CD4-positive, alpha-beta T cell (primary cell): Measurements from ENCODE around the gene CFAP57. TPM values are rescaled to one million over a fixed set of nuclear protein-coding genes. Genes with fewer than 3 reads are reported as not detected.

Source experiments
- ATAC-seq: fragments of 200-7000 bp; cut with Tn5 transposase; one replicate; pipeline ENCODE4 v1.10.0; 2022; ENCODE audit warnings: mild to moderate bottlenecking; ENCODE audit not compliant: poor library complexity
- CTCF ChIA-PET: fragments of 350-600 bp; sonication (Branson Sonifier 250); formaldehyde crosslinking; loops from one replicate; lab custom pipeline; 2021; ENCODE audit warnings: antibody characterized with exemption, inconsistent platforms; lab: Charles Lee
- POLR2A ChIA-PET: fragments of 350-600 bp; sonication (Branson Sonifier 250); formaldehyde crosslinking; loops from one replicate; lab custom pipeline; 2021; ENCODE audit warnings: antibody characterized with exemption, inconsistent platforms; lab: Charles Lee
- DNase-seq, 14 experiments: peaks; one replicate each; pipeline ENCODE4 v3.0.0-alpha.2; 2013 to 2020; ENCODE audit warnings: mixed read lengths in 2 of 14
- H3K27ac ChIP-seq, 2 donors: one replicate each; pipeline versions ENCODE4 v1.5.1 to v1.7.0; 2013; ENCODE audit warnings: low read length in 2 of 2, low read depth in 1 of 2, mild to moderate bottlenecking in 1 of 2
- H3K27me3 ChIP-seq, 2 experiments: 1 replicate in 1 of 2; 2 replicates in 1 of 2; pipeline versions ENCODE4 v1.6.1 to v1.7.0; 2013; ENCODE audit warnings: low read length in 2 of 2, control low read depth in 1 of 2, mild to moderate bottlenecking in 1 of 2, moderate library complexity in 1 of 2; ENCODE audit not compliant: insufficient read depth in 2 of 2, control insufficient read depth in 1 of 2
- H3K36me3 ChIP-seq: one replicate; pipeline ENCODE4 v1.6.1; 2013; ENCODE audit warnings: low read length, control low read depth; ENCODE audit not compliant: insufficient read depth
- H3K4me1 ChIP-seq: one replicate; pipeline ENCODE4 v1.6.1; 2013; ENCODE audit warnings: low read length, control low read depth; ENCODE audit not compliant: insufficient read depth
- H3K4me3 ChIP-seq: one replicate; pipeline ENCODE4 v1.5.1; 2013; ENCODE audit warnings: mild to moderate bottlenecking, low read length, moderate library complexity
- H3K9me3 ChIP-seq, 2 experiments: 1 replicate in 1 of 2; 2 replicates in 1 of 2; pipeline versions ENCODE4 v1.6.1 to v1.7.0; 2013; ENCODE audit warnings: low read length in 2 of 2, mild to moderate bottlenecking in 2 of 2, control low read depth in 1 of 2, moderate library complexity in 1 of 2; ENCODE audit not compliant: control insufficient read depth in 1 of 2, insufficient read depth in 1 of 2
- H3K27ac Mint-ChIP-seq: one replicate; pipeline ENCODE4 v1.8.0; 2020; ENCODE audit warnings: mixed read lengths
- H3K27me3 Mint-ChIP-seq: one replicate; pipeline ENCODE4 v1.8.0; 2021; ENCODE audit warnings: mixed read lengths
- H3K36me3 Mint-ChIP-seq: one replicate; pipeline ENCODE4 v1.8.0; 2021; ENCODE audit warnings: low read depth, mixed read lengths
- H3K4me1 Mint-ChIP-seq: one replicate; pipeline ENCODE4 v1.8.0; 2021; ENCODE audit warnings: low read depth, mixed read lengths
- H3K4me3 Mint-ChIP-seq: one replicate; pipeline ENCODE4 v1.8.0; 2020; ENCODE audit warnings: mild to moderate bottlenecking, mixed read lengths
- H3K9me3 Mint-ChIP-seq: one replicate; pipeline ENCODE4 v1.8.0; 2020; ENCODE audit warnings: mixed read lengths
- CTCF ChIP-seq: fragments of 200-600 bp; IDR thresholded peaks from one replicate; pipeline ENCODE4 v1.8.0; 2022; ENCODE audit warnings: antibody characterized with exemption, mild to moderate bottlenecking
- intact Hi-C, 2 experiments: fragments of 100-400 bp; cut with DNase I in 1 of 2; cut with micrococcal nuclease in 1 of 2; formaldehyde crosslinking; loops; one replicate each; pipeline versions ENCODE4 v1.15.1 to v1.9.0; 2023 to 2025; cut with DNase I, micrococcal nuclease
- total RNA-seq, 174 experiments: library from RNA in 2 of 174; stranded (reverse) in 2 of 174; gene quantifications; one replicate each; pipeline ENCODE4 v1.2.3 and lab custom pipeline; 2021 to 2026

Gene CFAP57
- total RNA-seq, 2 experiments from 2014 or later: not detected

- POLR2A ChIA-PET: no interaction called here
- intact Hi-C loops: no loop called here
- no peaks in the 10 kb centered on the region for H3K36me3 ChIP-seq
- Mint-ChIP-seq H3K4me3 (no peak overlapping the region), H3K27ac (no peak overlapping the region), H3K4me1 (peaks cover 22% of the 10 kb centered on the region), H3K36me3 (no peaks in the 10 kb centered on the region), H3K27me3 (no peaks in the 10 kb centered on the region), H3K9me3 (no peaks in the 10 kb centered on the region)
- no peak overlapping the region for H3K4me3 ChIP-seq
- H3K27ac ChIP-seq: no peak overlapping the region
- CTCF ChIA-PET: no interaction called here
- H3K27me3 ChIP-seq: no peaks in the 10 kb centered on the region
- TF ChIP-seq CTCF: no peak
- no peak for ATAC-seq
- H3K9me3 ChIP-seq: no peaks in the 10 kb centered on the region
- DNase-seq: no peak
- peaks cover 17% of the 10 kb centered on the region for H3K4me1 ChIP-seq
These were observed 120.5 kb downstream of the CFAP57 start for GRCh38 chr1:43292679-43293078.

- Mint-ChIP-seq H3K27me3 (no peaks in the 10 kb centered on the region), H3K9me3 (no peaks in the 10 kb centered on the region), H3K4me3 (no peak overlapping the region), H3K4me1 (peaks cover 22% of the 10 kb centered on the region), H3K36me3 (no peaks in the 10 kb centered on the region), H3K27ac (no peak overlapping the region)
- DNase-seq (no peak), ATAC-seq (no peak)
- TF ChIP-seq CTCF: no peak
- Histone ChIP-seq H3K4me1 (peaks cover 17% of the 10 kb centered on the region), H3K9me3 (no peaks in the 10 kb centered on the region), H3K36me3 (no peaks in the 10 kb centered on the region), H3K27me3 (no peaks in the 10 kb centered on the region), H3K27ac (no peak overlapping the region), H3K4me3 (no peak overlapping the region)
- POLR2A ChIA-PET: no interaction called here
- CTCF ChIA-PET: no interaction called here
- intact Hi-C loops: no loop called here
These were observed 121.0 kb downstream of the CFAP57 start for GRCh38 chr1:43293176-43293575.

- H3K27ac ChIP-seq: no peak overlapping the region
- H3K36me3 Mint-ChIP-seq: no peaks in the 10 kb centered on the region
- no peak overlapping the region for H3K4me3 ChIP-seq
- no peaks in the 10 kb centered on the region for H3K27me3 ChIP-seq
- no peaks in the 10 kb centered on the region for H3K36me3 ChIP-seq
- no peaks in the 10 kb centered on the region for H3K27me3 Mint-ChIP-seq
- H3K9me3 ChIP-seq: no peaks in the 10 kb centered on the region
- CTCF ChIA-PET: no interaction called here
- H3K4me3 Mint-ChIP-seq: no peak overlapping the region
- peak overlapping the region; percentile 74 for H3K27ac Mint-ChIP-seq
- H3K9me3 Mint-ChIP-seq: no peaks in the 10 kb centered on the region
- TF ChIP-seq CTCF: no peak
- POLR2A ChIA-PET: interaction anchor here (0.7 kb wide), 1 partner anchor 64 kb away, joined by 3 read pairs; the partner anchor contains the start of gene CDC20
- H3K4me1 ChIP-seq: peaks cover 17% of the 10 kb centered on the region
- DNase-seq (no peak), ATAC-seq (no peak)
- peaks cover 22% of the 10 kb centered on the region for H3K4me1 Mint-ChIP-seq
- intact Hi-C loops: no loop called here
These were observed 122.0 kb downstream of the CFAP57 start for GRCh38 chr1:43293896-43294760.
